Heart left ventricle (tissue), 13 donors: ENCODE data around the gene ADCK1.

Experiments used
- CTCF ChIP-seq, 12 donors: fragments of 200-600 bp; sonication (generic) in 4 of 12; IDR thresholded peaks; one replicate each; pipeline versions ENCODE4 v1.5.0 to v1.8.0; 2018 to 2022; ENCODE audit warnings: antibody characterized with exemption in 12 of 12, mild to moderate bottlenecking in 5 of 12
- POLR2A ChIP-seq, 2 donors: fragments of 450-650 bp; IDR thresholded peaks; one replicate each; pipeline ENCODE4 v1.6.1; 2017; ENCODE audit warnings: antibody characterized with exemption in 2 of 2, mild to moderate bottlenecking in 2 of 2, moderate library complexity in 2 of 2
- donor health status: ischemic (EF 13 %, LVEDD 7.1; RV severe dilation, severe dysfunction).
- donor health status: DM: no; HTN: yes; CAD: no.
- donor health status: DM: no; HTN: no; CAD: no.
- donor health status: ischemic (EF 25% LVEDD 6.9; RV normal size, moderate dysfunction).
- donor health status: ischemic (EF 25% LVEDD 5.7; RV mildly dilated, moderate dysfunction).
- donor health status: ischemic (EF 35%, LVEDD 5.7; RV mildly dilated, moderate dysfunction).
- donor health status: nonischemic (EF 11% LVEDD 7.7; RV severe dilation, severe dysfunction).
- donor health status: DM: yes; HTN: yes; CAD: no.
- donor health status: PGD.
- donor health status: ischemic (EF 29% LVEDD 5.4; RV normal size, mild dysfunction).
- donor health status: nonischemic (EF 23%, LVEDD 6.1; RV moderate dilation, normal function).

- TF ChIP-seq CTCF (IDR thresholded peaks at IDR 0.05) (no peak), POLR2A (IDR thresholded peaks at IDR 0.05) (no peak)
These were observed 83.4 kb downstream of the ADCK1 start for GRCh38 chr14:77883131-77883846.
